ENCODE measurements around the gene PPM1J. TPM values are rescaled to one million over a fixed set of nuclear protein-coding genes. Genes with fewer than 3 reads are reported as not detected.

PPM1J gene
- total and polyA plus RNA-seq, 8 donors, result 0.20 to 1.6 (median 0.87) TPM

- H3K4me1 ChIP-seq, result peaks cover 0 to 9% (median 5%) of the 10 kb centered on the region in 3 donors
- peak; percentile 74 to 86 (median 79) for ATAC-seq
- peak; percentile 86 to 94 (median 90) for TF ChIP-seq CTCF (IDR thresholded peaks at IDR 0.05)
- H3K27ac ChIP-seq, result peak overlapping the region in 2 of 4 donors; percentile 58 to 73
- 14 to 16% methylated on average over 13 of the region's 13 CpGs for WGBS, 2 donors
- H3K27me3 ChIP-seq, result no peaks in the 10 kb centered on the region
- no peaks in the 10 kb centered on the region for H3K9me3 ChIP-seq
- FAIRE-seq, result no peak
- intact Hi-C loops (cut with DNase I), result loop anchor here in 2 of 3 donors (5.0 to 10.0 kb wide), 2 partner anchors 86 to 329 kb away; no protein-coding TSS in a partner anchor
- peak overlapping the region in 3 of 4 donors; percentile 52 to 83 (median 59) for H3K4me3 ChIP-seq
- DNase-seq, result peak; percentile 80 to 91 (median 90)
- H3K36me3 ChIP-seq, result no peaks in the 10 kb centered on the region
Observed at GRCh38 chr1:112716133-112716720, 1.1 kb upstream of the PPM1J start.

- Histone ChIP-seq H3K4me3 (peak overlapping the region; percentile 26 to 83 (median 56)), H3K4me1 (peaks cover 0 to 9% (median 5%) of the 10 kb centered on the region in 3 donors), H3K27me3 (no peaks in the 10 kb centered on the region), H3K36me3 (no peaks in the 10 kb centered on the region), H3K27ac (no peak overlapping the region), H3K9me3 (no peaks in the 10 kb centered on the region)
- 2% methylated on average over 69 to 86 of the region's 86 CpGs for WGBS, 2 donors
- intact Hi-C loops (cut with DNase I), result loop anchor here in 2 of 3 donors (5.0 to 10.0 kb wide), 2 partner anchors 88 to 330 kb away; no protein-coding TSS in a partner anchor
- peak in 3 of 4 donors; percentile 1 to 5 (median 2) for ATAC-seq
- no peak for FAIRE-seq
- no peak for TF ChIP-seq CTCF (IDR thresholded peaks at IDR 0.05)
- peak in 4 of 6 donors; percentile 53 to 88 (median 64) for DNase-seq
Observed at GRCh38 chr1:112714313-112715263, 544 bp downstream of the PPM1J start.

- intact Hi-C loops (cut with DNase I), result loop anchor here in 1 of 3 donors (10.0 kb wide), 1 partner anchor 331 kb away; no protein-coding TSS in a partner anchor
- ATAC-seq, result peak in 3 of 4 donors; percentile 6 to 14 (median 13)
- Histone ChIP-seq H3K4me3 (peak overlapping the region; percentile 26 to 83 (median 56)), H3K27me3 (no peaks in the 10 kb centered on the region), H3K36me3 (no peaks in the 10 kb centered on the region), H3K4me1 (peaks cover 0 to 9% (median 5%) of the 10 kb centered on the region in 3 donors), H3K27ac (no peak overlapping the region), H3K9me3 (no peaks in the 10 kb centered on the region)
- DNase-seq, result peak in 5 of 6 donors; percentile 54 to 80 (median 72)
- FAIRE-seq, result no peak
- WGBS, 2 donors, result 22 to 36% methylated on average over 14 of the region's 14 CpGs
- TF ChIP-seq CTCF (IDR thresholded peaks at IDR 0.05), result no peak
Observed at GRCh38 chr1:112713466-112714312, 1.4 kb downstream of the PPM1J start.

GRCh38 chr1:112712701-112713128 lies 2.4 kb downstream of the PPM1J start:
- no peaks in the 10 kb centered on the region for H3K9me3 ChIP-seq
- peaks cover 0 to 11% (median 5%) of the 10 kb centered on the region in 3 donors for H3K4me1 ChIP-seq
- DNase-seq (peak in 1 of 6 donors; percentile 38), FAIRE-seq (no peak), ATAC-seq (no peak)
- H3K4me3 ChIP-seq, result no peak overlapping the region
- no peak overlapping the region for H3K27ac ChIP-seq
- 82 to 84% methylated on average over 9 of the region's 9 CpGs for WGBS, 2 donors
- no peaks in the 10 kb centered on the region for H3K36me3 ChIP-seq
- intact Hi-C loops (cut with DNase I), result loop anchor here in 1 of 3 donors (10.0 kb wide), 1 partner anchor 332 kb away; no protein-coding TSS in a partner anchor
- no peaks in the 10 kb centered on the region for H3K27me3 ChIP-seq
- TF ChIP-seq CTCF (IDR thresholded peaks at IDR 0.05), result no peak

All from pancreas (tissue), 10 donors.